Measurements from ENCODE around the gene C12orf42. TPM values are rescaled to one million over a fixed set of nuclear protein-coding genes. Genes with fewer than 3 reads are reported as not detected.

C12orf42 gene
- total and polyA plus RNA-seq, 7 donors, result 0.93 TPM; not detected in 6

DNA sequence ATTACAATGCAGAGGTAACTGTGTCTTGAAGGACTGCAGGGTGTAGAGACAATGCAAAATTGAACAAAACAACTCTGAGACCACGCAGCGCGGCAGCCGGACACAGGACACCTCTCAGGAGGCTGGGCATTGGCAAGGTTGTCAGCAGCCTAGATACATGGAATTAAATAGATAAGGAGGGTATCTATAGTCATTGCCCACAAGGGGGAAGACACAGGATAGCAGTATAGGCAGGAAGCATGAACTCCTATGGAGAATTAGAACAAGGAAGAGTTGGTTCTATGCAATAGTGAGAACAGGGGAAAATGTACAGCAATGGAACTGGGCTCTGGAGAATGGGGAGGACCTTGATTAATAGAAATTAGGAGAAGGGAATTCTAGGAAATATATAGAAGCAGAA, 164.1 kb downstream of the C12orf42 start:
- Histone ChIP-seq H3K9me3 (no peaks in the 10 kb centered on the region), H3K27ac (no peak overlapping the region), H3K4me1 (no peaks in the 10 kb centered on the region), H3K27me3 (no peaks in the 10 kb centered on the region), H3K36me3 (no peaks in the 10 kb centered on the region), H3K4me3 (no peak overlapping the region)
- WGBS, 2 donors, result 95 to 96% methylated on average over 4 of the region's 4 CpGs
- intact Hi-C loops (cut with DNase I), result no loop called here
- TF ChIP-seq EP300 (IDR thresholded peaks at IDR 0.05) (no peak), POLR2AphosphoS5 (IDR thresholded peaks at IDR 0.05) (no peak), POLR2A (IDR thresholded peaks at IDR 0.05) (no peak)
- TF ChIP-seq, protein P1, sequence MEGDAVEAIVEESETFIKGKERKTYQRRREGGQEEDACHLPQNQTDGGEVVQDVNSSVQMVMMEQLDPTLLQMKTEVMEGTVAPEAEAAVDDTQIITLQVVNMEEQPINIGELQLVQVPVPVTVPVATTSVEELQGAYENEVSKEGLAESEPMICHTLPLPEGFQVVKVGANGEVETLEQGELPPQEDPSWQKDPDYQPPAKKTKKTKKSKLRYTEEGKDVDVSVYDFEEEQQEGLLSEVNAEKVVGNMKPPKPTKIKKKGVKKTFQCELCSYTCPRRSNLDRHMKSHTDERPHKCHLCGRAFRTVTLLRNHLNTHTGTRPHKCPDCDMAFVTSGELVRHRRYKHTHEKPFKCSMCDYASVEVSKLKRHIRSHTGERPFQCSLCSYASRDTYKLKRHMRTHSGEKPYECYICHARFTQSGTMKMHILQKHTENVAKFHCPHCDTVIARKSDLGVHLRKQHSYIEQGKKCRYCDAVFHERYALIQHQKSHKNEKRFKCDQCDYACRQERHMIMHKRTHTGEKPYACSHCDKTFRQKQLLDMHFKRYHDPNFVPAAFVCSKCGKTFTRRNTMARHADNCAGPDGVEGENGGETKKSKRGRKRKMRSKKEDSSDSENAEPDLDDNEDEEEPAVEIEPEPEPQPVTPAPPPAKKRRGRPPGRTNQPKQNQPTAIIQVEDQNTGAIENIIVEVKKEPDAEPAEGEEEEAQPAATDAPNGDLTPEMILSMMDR (IDR thresholded peaks at IDR 0.05), result no peak
- no peak for DNase-seq

DNA sequence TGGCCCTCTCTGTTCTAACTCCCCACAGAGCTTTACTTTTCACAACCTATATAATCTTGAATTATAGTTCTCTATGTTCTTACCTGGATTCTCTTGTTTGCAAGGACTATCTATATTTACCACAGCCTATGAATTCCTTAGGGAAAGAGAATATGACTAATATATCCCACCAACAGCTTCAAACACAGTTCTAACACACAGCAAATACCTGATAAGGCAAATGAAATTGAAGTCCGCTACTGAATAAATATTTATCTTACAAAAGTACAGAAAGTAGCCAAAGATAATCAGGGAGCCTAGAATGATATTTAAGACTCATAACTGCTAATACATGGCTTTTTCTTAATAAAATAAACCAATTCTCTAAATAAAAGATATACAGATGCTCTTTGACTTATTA, 165.1 kb downstream of the C12orf42 start:
- Histone ChIP-seq H3K36me3 (no peaks in the 10 kb centered on the region), H3K27me3 (no peaks in the 10 kb centered on the region), H3K4me3 (no peak overlapping the region), H3K4me1 (no peaks in the 10 kb centered on the region), H3K9me3 (no peaks in the 10 kb centered on the region), H3K27ac (no peak overlapping the region)
- TF ChIP-seq EP300 (IDR thresholded peaks at IDR 0.05), result no peak
- TF ChIP-seq POLR2A (IDR thresholded peaks at IDR 0.05), result no peak
- TF ChIP-seq POLR2AphosphoS5 (IDR thresholded peaks at IDR 0.05), result no peak
- TF ChIP-seq, protein P1 (IDR thresholded peaks at IDR 0.05), result no peak
- DNase-seq, result no peak
- 19 to 56% methylated on average over 1 of the region's 1 CpG for WGBS, 2 donors
- intact Hi-C loops (cut with DNase I), result no loop called here

DNA sequence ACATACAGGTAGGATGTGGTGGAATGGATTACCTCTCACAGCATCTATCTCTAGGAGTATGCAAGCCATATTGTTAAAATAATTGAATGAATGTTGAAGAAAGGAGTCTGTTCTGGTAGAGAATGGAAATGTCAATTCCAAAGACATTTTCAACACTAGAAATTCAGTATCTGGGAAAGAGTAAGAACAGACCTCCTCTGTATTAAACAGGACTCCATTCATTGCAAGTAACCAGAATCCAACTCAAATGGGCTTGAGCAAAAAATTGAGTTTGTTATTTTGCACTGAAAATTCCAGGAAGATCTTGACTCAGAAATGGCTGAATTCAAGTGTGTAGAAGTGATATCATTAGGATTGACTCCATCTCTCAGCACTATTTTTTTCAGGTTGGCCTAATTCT, 168.1 kb downstream of the C12orf42 start:
- no peak overlapping the region for H3K4me3 ChIP-seq
- H3K27me3 ChIP-seq, result no peaks in the 10 kb centered on the region
- H3K4me1 ChIP-seq, result no peaks in the 10 kb centered on the region
- no peak for DNase-seq
- intact Hi-C loops (cut with DNase I), result no loop called here
- H3K27ac ChIP-seq, result no peak overlapping the region
- H3K9me3 ChIP-seq, result no peaks in the 10 kb centered on the region
- no peaks in the 10 kb centered on the region for H3K36me3 ChIP-seq
- no peak for TF ChIP-seq POLR2AphosphoS5 (IDR thresholded peaks at IDR 0.05)
- no peak for TF ChIP-seq EP300 (IDR thresholded peaks at IDR 0.05)
- TF ChIP-seq, protein P1 (IDR thresholded peaks at IDR 0.05), result no peak
- TF ChIP-seq POLR2A (IDR thresholded peaks at IDR 0.05), result no peak

DNA sequence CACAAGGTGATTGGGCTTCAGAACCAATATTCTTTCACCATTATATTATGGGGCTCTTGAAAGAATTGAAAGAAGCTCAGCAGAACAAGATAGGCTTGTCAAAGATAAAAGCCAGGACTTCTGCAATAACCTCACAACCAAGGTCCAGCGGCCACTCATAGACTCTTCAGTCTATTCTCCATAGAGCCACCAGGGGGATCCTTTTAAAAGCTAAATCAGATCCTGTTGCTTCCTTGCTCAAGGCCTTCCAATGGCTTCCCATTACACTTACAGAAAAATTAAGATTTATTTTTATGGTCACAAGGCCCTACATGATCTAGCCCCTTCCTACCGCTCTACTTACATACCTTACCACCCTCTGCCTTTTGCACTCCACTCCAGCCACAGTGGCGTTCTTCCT, 169.6 kb downstream of the C12orf42 start:
- Histone ChIP-seq H3K27me3 (no peaks in the 10 kb centered on the region), H3K27ac (no peak overlapping the region), H3K4me1 (no peaks in the 10 kb centered on the region), H3K4me3 (no peak overlapping the region), H3K9me3 (no peaks in the 10 kb centered on the region), H3K36me3 (no peaks in the 10 kb centered on the region)
- 91 to 92% methylated on average over 3 of the region's 3 CpGs for WGBS, 2 donors
- TF ChIP-seq, protein P1 (IDR thresholded peaks at IDR 0.05), result no peak
- TF ChIP-seq EP300 (IDR thresholded peaks at IDR 0.05) (no peak), POLR2AphosphoS5 (IDR thresholded peaks at IDR 0.05) (no peak), POLR2A (IDR thresholded peaks at IDR 0.05) (no peak)
- intact Hi-C loops (cut with DNase I), result no loop called here
- DNase-seq, result no peak

DNA sequence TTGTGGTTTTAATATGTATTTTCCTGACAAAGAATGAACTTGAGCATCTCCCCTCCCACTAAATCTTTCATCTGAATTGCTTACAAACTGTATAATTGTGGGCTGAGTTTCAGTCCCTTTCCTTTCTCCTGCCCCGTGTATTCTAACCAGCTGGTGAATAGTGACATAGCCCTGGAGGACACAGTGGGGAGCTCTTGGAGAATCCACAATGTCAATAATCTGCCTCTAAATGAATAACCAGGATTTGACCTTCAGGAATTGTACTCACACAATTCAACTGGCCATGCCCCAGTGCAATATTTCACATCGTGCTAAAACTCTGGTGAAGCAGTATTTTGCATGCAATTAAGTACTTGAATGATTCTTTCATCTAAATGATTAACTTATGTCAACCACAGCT, 177.2 kb downstream of the C12orf42 start:
- no peak for TF ChIP-seq POLR2AphosphoS5 (IDR thresholded peaks at IDR 0.05)
- TF ChIP-seq POLR2A (IDR thresholded peaks at IDR 0.05), result no peak
- TF ChIP-seq, protein P1 (IDR thresholded peaks at IDR 0.05), result no peak
- H3K4me3 ChIP-seq, result no peak overlapping the region
- 21 to 58% methylated on average over 2 of the region's 2 CpGs for WGBS, 2 donors
- intact Hi-C loops (cut with DNase I), result no loop called here
- H3K36me3 ChIP-seq, result no peaks in the 10 kb centered on the region
- H3K27ac ChIP-seq, result no peak overlapping the region
- no peak for DNase-seq
- no peaks in the 10 kb centered on the region for H3K4me1 ChIP-seq
- H3K27me3 ChIP-seq, result no peaks in the 10 kb centered on the region
- H3K9me3 ChIP-seq, result no peaks in the 10 kb centered on the region

Data from sigmoid colon (tissue), 7 donors.